ENCODE results near the gene HS6ST3.
"Not testable (repeated sequence)": the region's sequence is repeated elsewhere in the genome, so short reads cannot be mapped to it uniquely, and the experiment has no call there.

The HS6ST3 gene

DNA sequence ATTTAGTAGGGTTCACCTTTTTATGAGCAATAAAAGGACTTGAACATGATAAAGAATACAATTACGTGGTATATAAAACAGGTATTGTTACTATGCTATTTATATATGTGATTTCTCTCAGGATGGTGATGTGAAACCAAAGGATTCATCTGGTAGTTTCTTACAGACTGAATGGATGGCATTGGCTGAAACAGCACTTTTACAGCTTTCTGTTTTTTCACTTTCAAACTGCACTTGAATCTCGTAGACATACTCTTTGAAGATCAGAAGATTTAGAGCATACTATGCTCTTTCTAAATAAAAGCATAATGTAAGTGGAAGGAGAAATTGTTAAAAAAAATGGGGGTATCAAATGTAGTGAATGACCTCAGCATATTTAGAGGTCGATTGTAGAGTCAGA is 354.8 kb downstream of the HS6ST3 start:
- no peak for DNase-seq (ENCODE audit: low spot score)

DNA sequence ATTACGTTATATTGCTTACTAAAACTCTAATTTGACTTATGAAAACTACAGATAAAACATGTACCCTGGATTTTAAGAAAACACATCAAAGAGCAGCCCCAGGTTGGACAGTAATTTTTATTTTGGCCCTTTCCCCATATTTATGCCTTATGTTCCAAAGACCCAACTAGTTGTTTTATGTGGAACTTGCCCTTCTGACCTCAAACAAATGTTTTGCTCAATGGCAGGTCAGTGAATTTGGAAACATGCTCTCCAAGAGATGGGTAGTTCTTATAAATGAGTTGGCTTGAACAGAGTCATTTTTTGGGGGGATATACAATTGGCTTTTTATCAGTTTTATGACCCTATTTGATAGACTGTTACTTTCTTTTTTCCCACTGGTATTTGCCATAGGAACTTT is 360.0 kb downstream of the HS6ST3 start:
- DNase-seq (ENCODE audit: low spot score) = no peak

DNA sequence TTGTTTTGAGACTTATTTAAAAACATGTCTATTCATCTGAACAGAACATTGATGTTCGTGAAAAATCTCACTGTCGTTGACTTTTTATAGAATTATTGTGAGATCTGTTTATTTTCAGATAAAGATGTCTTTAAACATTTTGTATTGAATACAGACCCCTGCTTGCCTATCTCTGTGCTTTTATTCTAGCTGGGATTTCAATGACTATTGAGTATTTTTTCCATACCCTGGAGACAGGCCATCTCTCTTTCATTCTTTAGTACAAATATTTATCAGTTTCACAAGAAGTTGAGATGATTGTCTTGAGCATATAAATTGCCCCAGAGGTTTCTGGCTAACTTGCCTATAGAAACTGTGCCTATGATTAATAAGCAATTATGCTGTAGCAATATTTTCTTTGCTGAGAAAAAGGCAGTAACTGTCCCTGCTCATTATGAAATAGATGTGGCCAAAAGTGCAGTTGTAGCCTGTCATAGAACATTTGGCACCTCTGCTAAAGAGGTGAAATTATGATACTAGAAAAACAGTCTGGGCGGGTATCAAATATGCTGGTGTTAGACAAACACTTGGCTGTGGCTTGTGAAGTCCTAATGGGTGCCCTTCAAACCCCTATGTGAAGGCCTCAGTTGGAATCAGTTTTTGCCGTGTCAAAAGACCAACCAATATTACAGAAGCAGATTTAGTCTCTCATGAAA is 360.6 kb downstream of the HS6ST3 start:
- no peak for DNase-seq (ENCODE audit: low spot score)

DNA sequence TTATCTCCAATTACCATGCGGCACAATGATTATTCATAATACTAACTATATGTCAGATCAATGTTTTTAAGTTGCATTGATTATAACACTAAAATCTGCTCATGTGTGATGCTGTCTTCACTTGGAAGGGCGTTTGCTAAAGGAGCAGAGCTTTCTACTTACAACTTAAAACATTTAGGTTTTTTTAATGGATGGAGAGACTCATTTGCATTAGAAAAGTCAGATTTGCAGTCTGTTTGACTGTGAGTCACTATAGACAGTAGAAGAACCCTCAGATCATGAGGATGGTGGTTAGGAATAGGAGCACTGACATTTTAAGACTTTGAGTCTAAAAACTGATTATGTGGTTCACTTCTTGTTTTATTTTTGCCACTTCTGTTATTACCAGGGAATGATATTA is 364.6 kb downstream of the HS6ST3 start:
- DNase-seq (ENCODE audit: low spot score) = no peak

DNA sequence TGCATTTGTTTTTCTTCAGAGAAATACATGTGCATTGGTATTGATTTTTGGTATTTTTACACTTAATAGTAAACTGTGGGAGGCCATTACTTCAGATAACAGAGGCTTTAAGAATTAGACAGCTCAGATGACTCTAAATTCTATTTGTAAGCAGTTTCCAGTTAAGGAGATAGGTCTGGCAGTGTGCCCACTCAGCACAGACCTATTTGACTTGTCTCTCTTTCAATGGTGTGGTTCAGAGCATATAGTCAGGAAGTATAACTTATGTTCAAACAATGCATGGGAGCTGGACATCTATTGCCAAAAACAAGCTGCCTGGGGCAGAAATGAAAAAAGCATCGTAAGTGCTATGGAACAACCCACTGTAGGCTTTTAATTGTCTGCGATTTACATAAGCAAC is 370.7 kb downstream of the HS6ST3 start:
- no peak for DNase-seq (ENCODE audit: low spot score)

DNA sequence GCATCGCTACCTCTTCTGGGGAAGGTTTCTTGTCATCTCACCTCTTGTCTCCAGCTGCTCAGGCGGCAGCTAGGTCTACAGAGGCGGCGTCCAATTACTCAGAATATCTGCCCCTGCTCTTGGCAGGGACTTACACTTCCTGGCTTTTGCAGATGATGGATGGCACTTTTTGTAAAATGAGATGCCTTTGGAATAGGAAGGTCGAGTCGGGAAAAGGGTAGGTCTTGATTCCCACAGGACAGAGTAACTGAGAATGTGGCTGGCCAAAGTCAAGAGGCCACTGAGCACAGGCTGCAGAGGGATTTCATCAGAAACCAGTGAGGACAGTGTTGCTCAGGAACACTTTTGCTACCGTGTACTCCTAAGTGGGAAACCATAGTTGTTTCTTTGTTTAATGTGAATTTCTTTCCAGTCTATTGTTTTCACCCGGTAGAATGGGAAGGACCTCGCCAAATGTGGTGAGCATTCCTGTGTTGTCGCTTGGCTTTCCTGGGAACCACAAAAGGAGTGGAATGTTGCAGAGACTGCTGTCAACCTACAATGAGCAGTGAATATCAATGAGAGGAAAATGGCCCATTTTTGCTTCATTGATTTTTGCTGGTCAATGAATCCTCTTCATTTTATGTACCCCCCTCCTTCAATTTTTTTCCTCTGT is 383.7 kb downstream of the HS6ST3 start:
- no peak for DNase-seq (ENCODE audit: low spot score)

DNA sequence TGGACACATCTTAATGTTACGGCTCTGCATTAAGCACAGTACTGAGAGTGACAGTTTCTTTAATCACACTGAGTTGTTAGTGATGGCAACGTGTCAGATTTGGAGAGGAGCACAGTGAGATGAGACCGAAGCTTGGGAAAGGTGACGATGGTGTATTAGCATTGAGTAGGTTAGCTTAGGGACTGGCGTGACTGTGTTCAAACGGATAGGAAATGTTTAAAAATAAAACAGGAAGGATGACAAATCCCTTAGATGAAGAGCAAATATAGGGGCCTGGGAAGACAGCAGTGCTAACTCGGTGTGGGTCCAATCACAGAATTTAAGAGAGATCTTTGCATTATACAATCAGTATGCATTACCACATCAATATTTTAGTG is 384.3 kb downstream of the HS6ST3 start:
- no peak for DNase-seq (ENCODE audit: low spot score)

DNA sequence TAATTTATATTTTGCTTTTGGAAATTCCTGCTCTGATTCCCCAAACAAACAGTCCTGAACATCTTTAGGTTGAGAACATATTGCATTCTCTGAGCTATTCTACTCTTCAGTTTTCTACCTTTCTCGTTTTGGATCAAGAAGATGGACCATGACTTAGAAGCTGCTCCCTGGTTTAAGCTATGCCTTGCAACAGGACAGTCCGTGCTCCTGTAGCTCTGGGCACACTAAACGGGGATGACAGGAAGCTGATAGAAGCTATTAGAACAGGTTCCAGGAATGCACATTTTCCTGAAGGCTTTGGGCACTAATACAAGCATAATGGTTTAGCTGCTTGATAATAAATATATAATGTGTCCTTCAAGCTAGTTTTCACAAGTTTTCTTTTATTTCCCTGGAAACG is 385.2 kb downstream of the HS6ST3 start:
- DNase-seq (ENCODE audit: low spot score) = no peak

DNA sequence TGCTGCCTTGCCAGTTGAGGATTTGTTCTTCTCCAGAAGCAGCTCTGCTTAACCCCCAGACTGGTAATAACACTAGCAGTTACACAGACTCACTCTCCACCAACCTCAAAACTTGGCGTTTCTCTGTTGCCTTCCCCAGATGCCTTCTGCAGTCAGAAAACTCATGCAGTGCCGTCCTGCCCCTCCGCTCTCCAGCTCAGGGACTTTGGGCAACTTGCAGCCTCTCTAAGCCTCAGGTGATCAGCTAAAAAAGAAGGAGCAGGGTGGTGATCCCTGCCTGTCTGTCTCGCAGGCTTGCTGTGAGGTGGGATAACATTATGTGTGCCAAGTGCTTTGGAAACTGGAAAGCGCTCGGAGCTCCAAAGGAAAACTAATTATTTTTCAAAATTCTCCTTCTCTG is 391.6 kb downstream of the HS6ST3 start:
- no peak for DNase-seq (ENCODE audit: low spot score)

DNA sequence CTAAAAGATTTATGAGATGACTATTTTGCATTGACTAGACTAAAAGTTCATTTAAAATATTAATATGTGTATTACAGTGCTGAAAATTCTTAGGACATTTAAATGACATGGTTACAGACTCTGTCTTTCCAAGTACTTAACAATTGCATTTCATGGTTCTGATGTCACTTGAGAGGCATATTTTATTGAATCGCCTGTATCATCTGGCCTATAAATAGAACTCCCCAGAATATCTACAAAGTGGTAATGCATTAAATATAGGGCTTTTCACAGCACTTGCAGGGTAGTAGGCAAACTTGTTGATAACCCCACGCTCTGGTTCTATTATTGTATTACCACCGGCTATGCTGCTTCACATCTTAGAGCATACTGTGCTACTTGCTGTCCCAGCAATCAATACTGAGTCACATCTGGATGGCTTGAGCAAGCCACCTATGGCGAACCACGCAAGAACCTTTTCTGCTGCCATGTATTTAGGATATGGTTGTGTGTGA is 400.6 kb downstream of the HS6ST3 start:
- DNase-seq (ENCODE audit: low spot score) = no peak

DNA sequence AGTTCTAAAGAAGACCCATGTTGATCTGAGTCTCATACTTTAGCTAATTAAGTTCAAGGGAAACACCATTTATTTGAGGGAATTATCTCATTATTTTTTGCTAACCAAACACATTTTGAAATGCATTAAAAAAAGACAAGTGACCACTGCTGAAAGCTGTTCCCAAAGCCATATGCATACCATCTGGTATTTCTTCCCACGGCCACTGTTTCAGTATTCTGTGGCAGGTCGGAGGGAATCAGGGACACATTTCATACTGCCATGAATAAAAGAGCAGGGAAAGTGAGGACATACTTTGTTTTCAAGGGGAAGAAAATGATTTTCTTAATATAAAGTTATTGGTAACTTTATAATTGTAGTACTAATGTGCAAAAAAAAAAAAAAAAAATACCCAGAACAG is 401.2 kb downstream of the HS6ST3 start:
- no peak for DNase-seq (ENCODE audit: low spot score)

DNA sequence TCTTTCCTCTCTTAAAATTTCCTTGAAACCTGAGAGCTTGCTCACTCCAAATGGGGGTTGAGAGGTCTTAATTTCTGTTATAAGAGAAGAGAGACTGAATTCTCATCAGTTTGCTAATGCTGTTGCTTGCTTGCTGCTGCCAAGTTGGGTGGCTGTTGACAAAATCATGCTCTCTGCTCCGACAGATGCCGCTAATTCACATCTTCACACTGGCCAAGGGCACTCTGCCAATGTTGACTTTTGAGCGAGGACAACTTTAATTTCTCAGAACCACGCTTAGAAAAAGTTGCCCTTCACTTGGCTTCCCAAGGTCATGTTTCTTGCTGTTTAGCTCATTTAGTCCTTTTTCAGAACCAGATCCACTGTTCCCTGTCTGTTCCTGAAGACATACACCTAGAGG is 402.9 kb downstream of the HS6ST3 start:
- DNase-seq (ENCODE audit: low spot score) = no peak

DNA sequence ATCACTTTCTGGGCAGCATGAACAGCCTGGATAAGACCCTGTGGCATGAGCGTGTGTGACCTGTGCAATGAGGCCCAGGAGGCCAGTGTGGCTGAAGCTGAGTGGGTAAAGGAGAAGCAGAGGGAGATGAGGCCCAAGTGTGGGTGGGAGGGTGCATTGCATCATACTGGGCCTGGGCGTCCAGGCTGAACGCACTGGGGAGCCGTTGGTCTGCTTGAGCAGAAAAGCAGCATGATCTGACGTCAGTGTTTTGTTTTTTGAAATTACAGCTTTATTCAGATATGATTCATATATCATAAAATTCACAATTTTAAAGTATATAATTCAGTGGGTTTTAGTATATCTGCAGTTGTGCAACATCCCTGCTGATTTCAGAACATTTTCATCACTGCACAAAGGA is 409.7 kb downstream of the HS6ST3 start:
- DNase-seq (ENCODE audit: low spot score) = no peak

DNA sequence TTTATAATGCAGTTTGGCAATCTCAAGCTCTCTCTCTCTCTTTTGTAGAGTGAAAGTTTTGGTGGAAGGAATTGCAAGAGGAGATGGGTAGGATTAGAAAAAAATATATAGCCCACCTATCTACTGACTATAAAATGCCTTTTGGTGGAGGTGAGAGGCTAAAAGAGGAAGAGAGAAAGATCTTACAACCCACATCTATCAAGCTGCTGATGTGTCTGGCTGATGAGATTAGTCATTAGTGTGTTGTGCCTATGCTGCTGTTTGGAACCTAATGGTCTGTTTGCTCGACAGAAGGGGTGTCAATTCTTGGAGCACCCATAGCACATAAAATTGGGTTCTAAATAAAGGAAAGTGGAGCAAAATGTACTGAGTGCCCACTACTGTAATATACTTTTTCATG is 411.0 kb downstream of the HS6ST3 start:
- DNase-seq (ENCODE audit: low spot score) = no peak

DNA sequence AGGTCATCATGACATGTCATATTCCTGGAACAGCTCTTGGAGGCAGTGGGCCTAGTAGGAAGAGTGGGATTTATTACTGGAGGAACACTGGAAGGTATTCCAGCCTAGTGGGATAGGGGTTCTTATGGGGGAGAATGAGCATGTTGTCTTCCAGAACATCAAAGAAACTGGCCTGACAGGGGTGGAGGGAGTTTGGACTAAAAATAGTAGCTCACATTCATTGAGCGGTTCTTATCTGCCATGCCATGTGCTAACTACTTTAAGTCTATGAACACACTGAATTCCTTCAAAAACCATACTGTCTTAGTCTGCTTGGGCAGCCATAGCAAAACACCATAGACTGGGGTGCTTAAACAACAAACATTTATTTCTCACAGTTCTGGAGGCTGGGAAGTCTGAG is 413.6 kb downstream of the HS6ST3 start:
- no peak for DNase-seq (ENCODE audit: low spot score)

DNA sequence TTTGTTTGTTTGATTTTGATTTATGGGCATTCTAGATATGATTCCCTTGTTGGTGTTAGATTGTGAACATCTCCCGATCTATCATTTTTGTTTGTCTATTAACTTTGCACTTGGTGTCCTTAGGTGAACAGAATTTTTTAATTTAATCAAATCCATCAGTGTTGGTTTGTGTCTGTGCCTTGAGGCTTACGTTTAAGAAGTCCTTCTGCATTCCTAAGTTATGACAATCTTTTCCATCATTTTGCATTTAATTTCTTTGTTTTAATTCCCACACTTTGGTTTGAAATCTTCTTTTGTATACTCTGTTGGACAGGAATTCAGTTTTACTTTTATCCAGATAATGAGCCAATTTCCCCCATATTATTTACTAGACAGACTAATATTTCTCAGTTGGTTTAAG is 421.7 kb downstream of the HS6ST3 start:
- DNase-seq (ENCODE audit: low spot score) = no peak

DNA sequence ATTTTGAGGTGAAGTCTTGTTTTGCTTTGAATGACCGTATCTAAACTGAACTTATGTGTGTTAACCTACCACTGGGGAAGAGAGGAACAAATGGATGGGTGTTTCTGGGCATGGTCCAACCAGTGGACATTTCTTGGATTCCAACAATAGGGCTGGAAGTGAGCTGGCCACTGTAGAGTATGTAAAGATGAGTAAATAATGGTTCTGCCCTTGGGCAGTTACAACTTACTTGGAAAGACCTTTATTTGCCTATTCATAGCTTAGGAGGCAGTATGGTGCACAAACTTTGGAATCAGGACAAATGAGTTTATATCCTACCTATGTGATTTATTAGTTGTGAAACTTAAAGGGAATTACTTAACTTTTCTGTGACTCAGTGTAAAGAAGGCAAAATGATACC is 429.5 kb downstream of the HS6ST3 start:
- no peak for DNase-seq (ENCODE audit: low spot score)

DNA sequence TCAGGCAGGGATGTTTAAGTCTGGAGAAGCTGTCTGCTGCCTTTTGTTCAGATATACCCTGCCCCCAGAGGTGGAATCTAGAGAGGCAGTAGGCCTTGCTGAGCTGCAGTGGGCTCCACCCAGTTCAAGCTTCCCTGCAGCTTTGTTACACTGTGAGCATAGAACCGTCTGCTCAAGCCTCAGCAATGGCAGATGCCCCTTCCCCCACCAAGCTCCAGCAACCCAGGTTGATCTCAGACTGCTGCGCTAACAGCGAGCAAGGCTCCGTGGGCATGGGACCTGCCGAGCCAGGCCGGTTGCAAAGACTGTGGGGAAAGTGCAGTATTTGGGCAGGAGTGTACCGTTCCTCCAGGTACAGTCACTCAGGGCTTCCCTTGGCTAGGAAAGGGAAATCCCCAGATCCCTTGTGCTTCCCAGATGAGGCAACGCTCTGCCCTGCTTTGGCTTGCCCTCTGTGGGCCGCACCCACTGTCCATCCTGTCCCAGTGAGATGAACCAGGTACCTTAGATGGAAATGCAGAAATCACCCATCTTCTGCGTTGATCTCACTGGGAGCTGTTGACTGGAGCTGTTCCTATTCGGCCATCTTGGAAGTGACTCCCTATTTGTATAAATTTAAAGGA is 434.6 kb downstream of the HS6ST3 start:
- DNase-seq (ENCODE audit: low spot score) = not testable (repeated sequence)

DNA sequence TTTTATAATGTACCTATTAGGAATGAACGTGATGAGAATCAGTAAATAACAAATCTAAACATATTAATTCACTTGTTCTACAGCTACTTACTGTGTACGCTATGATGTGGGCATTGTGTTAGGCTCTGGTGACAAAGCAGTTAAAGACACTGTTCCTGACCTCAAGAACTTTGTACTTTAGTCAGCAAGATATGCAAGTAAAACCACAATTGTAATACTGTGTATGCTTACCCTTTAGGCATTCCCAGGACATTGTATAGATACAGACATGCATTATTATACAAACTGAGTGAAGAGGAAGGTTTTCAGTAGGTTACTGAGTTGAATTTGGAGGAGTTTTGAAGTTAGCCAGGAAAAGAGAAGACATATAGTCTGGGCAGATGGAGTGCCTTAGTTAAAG is 435.8 kb downstream of the HS6ST3 start:
- DNase-seq (ENCODE audit: low spot score) = no peak

DNA sequence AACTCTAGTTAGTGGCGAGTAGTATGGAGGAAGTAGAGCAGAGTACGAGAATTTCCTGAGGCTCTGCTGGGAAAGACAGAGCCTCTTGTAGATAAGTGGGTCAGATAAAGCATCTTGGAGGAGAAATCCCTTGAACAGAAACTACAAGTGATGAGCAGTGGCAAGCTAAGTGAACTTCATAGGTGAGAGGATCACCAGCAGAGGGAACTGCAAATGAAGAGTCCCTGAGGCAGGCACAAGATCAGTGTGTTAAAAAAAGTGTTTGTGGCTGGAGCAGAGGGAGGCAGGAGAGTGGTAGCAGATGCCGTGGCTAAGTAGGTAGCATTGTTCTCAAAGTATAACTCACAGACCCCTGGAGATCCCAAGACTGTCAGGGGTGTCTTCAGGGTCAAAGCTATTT is 437.6 kb downstream of the HS6ST3 start:
- DNase-seq (ENCODE audit: low spot score) = no peak

DNA sequence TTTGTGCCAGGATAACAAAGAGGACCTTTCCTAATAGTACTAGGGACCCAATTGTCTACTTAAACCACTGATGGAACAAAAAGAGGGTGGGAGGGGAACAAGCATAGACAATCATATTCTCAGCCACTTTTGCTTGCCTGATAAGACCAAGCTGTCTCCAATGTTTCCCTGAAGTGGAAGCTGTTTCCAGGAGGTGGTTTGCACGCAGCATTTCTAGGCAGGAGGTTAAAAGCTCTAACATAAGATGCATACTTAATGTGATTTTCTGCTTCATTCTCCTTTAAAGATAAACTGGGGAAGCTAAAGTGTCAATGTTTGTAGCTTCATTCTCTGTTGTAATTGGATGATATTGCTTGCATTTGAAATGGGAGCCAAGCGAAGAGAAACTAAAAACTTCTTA is 442.9 kb downstream of the HS6ST3 start:
- DNase-seq (ENCODE audit: low spot score) = no peak

DNA sequence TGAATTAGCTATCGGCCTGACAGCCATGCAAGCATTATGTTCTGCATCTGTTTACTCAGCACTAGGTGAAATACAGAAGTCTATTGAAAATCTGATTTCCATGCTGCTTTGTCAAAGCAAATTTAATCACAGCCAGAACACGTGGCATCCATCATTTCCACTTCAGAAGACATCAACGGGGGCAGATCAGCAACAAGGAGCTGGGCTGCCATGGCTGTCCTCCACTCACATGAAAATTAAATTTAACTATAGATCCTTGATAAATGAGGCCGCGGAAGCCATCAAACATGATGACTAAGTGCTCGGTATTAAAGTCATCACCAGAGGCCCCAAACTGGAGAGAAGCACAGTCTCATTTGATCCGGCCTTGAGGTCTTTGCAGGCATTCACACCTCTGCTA is 443.5 kb downstream of the HS6ST3 start:
- no peak for DNase-seq (ENCODE audit: low spot score)

DNA sequence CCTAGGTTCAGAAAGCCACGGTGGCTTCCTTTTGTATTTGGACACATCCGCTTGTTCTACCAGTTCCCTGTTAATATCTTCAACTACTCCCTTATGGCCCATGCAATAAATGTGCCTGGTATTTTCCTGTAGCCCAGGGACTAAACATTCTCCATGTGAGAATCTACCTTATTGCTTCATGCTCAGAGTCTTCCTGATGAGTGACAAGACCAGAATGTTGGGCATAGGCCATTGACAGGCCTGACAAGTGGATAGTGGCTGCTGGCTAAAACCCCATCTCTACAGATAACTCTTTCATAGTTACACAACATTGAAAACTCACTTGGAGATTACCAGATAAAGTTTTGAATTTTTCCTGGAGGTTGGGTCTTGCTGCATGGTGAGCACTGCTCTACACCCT is 449.9 kb downstream of the HS6ST3 start:
- DNase-seq (ENCODE audit: low spot score) = no peak

DNA sequence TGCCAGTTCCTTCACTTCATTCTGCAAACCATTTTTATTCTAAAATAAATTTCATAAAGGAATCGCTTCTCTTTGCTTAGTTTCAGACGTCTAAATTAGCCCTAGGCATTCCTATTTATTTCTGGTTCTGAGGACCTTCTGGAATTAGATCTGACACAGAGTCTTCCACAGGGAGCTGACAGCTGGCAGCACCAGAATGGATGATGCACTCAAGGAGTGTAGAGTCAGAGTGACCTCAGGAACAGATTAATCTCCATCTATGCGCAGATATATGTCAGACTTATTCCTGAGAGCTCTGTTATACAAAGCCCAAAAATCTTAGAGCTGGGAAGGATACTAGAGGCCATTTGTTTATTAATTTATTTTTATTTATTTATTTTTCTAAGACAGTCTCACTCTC is 450.8 kb downstream of the HS6ST3 start:
- no peak for DNase-seq (ENCODE audit: low spot score)
